SK-N-SH treated with all-trans-retinoic acid at 6 μM for 48 hours (cell line): Measurements from ENCODE around the gene NOC4L.

Experiments
- ATAC-seq: fragments of 200-7000 bp; cut with Tn5 transposase; 3 replicates; pipeline ENCODE4 v1.9.1; 2020; ENCODE audit warnings: mild to moderate bottlenecking, moderate library complexity
- ARNTL ChIP-seq: fragments of 450-650 bp; formaldehyde crosslinking; IDR thresholded peaks from 2 replicates; pipeline ENCODE4 v1.5.0; 2020; ENCODE audit warnings: low read depth, mild to moderate bottlenecking, moderate library complexity, borderline replicate concordance
- BACH2 ChIP-seq: fragments of 250-450 bp; sonication (Bioruptor Pico); IDR thresholded peaks from 2 replicates; pipeline ENCODE4 v1.9.0; 2021; ENCODE audit warnings: mild to moderate bottlenecking, borderline replicate concordance
- CSDC2 ChIP-seq: fragments of 250-450 bp; sonication (Bioruptor Pico); IDR thresholded peaks from 2 replicates; pipeline ENCODE4 v1.5.0; 2020; ENCODE audit warnings: mild to moderate bottlenecking, moderate library complexity
- ESRRG ChIP-seq: fragments of 250-450 bp; sonication (Bioruptor Pico); IDR thresholded peaks from 2 replicates; pipeline ENCODE4 v1.6.1; 2021; ENCODE audit warnings: mild to moderate bottlenecking
- GLIS3 ChIP-seq: fragments of 250-450 bp; sonication (Bioruptor Pico); IDR thresholded peaks from 2 replicates; pipeline ENCODE4 v1.5.0; 2020; ENCODE audit warnings: mild to moderate bottlenecking, moderate library complexity
- ISL1 ChIP-seq: fragments of 250-450 bp; sonication (Bioruptor Pico); IDR thresholded peaks from 2 replicates; pipeline ENCODE4 v2.1.2; 2022; ENCODE audit warnings: mild to moderate bottlenecking, moderate library complexity
- OSR1 ChIP-seq: fragments of 250-450 bp; sonication (Bioruptor Pico); IDR thresholded peaks from 2 replicates; pipeline ENCODE4 v1.8.0; 2022; ENCODE audit warnings: moderate library complexity, mild to moderate bottlenecking, inconsistent platforms
- PPARA ChIP-seq: fragments of 250-450 bp; sonication (Bioruptor Pico); IDR thresholded peaks from 2 replicates; pipeline ENCODE4 v1.5.0; 2020; ENCODE audit warnings: mild to moderate bottlenecking, borderline replicate concordance
- RARB ChIP-seq: fragments of 250-450 bp; sonication (Bioruptor Pico); IDR thresholded peaks from 2 replicates; pipeline ENCODE4 v1.8.0; 2021; ENCODE audit warnings: mild to moderate bottlenecking, moderate library complexity
- SNAI2 ChIP-seq: fragments of 250-450 bp; sonication (Bioruptor Pico); IDR thresholded peaks from 2 replicates; pipeline ENCODE4 v1.5.0; 2020; ENCODE audit warnings: mild to moderate bottlenecking, moderate library complexity
- TCF4 ChIP-seq: fragments of 250-450 bp; sonication (Bioruptor Pico); IDR thresholded peaks from 2 replicates; pipeline ENCODE4 v1.8.0; 2021; ENCODE audit warnings: mild to moderate bottlenecking, moderate library complexity, borderline replicate concordance
- ZC3H10 ChIP-seq: fragments of 250-450 bp; sonication (Bioruptor Pico); IDR thresholded peaks from 2 replicates; pipeline ENCODE4 v1.5.1; 2021; ENCODE audit warnings: mild to moderate bottlenecking, moderate library complexity
- ZFP3 ChIP-seq: fragments of 250-450 bp; sonication (Bioruptor Pico); IDR thresholded peaks from 2 replicates; pipeline ENCODE4 v1.5.0; 2020; ENCODE audit warnings: mild to moderate bottlenecking, moderate library complexity
- ZFP30 ChIP-seq: fragments of 450-650 bp; formaldehyde crosslinking; IDR thresholded peaks from 2 replicates; pipeline ENCODE4 v1.5.0; 2022; ENCODE audit warnings: mild to moderate bottlenecking, moderate library complexity
- ZNF565 ChIP-seq: fragments of 450-650 bp; formaldehyde crosslinking; conservative IDR thresholded peaks from 2 replicates; pipeline ENCODE4 v1.5.0; 2020; ENCODE audit warnings: low read depth, mild to moderate bottlenecking, moderate library complexity
- ZNF70 ChIP-seq: fragments of 450-650 bp; formaldehyde crosslinking; IDR thresholded peaks from 2 replicates; pipeline ENCODE4 v1.5.0; 2020; ENCODE audit warnings: mild to moderate bottlenecking, moderate library complexity
- ZNF8 ChIP-seq: fragments of 450-650 bp; formaldehyde crosslinking; IDR thresholded peaks from 2 replicates; pipeline ENCODE4 v1.5.0; 2020; ENCODE audit warnings: mild to moderate bottlenecking, moderate library complexity
- TF ChIP-seq, protein P1 (sequence below): fragments of 250-450 bp; sonication (Bioruptor Pico); IDR thresholded peaks from 2 replicates; pipeline ENCODE4 v1.5.1; 2021; ENCODE audit warnings: mild to moderate bottlenecking, moderate library complexity
- TF ChIP-seq, protein P2 (sequence below): fragments of 250-450 bp; sonication (Bioruptor Pico); IDR thresholded peaks from 2 replicates; pipeline ENCODE4 v1.8.0; 2021; ENCODE audit warnings: low read depth, mild to moderate bottlenecking, moderate library complexity, borderline replicate concordance
- TF ChIP-seq, protein P3 (sequence below): fragments of 250-450 bp; sonication (Bioruptor Pico); IDR thresholded peaks from 2 replicates; pipeline ENCODE4 v1.5.0; 2020; ENCODE audit warnings: mild to moderate bottlenecking, moderate library complexity
- TF ChIP-seq, protein P4 (sequence below): fragments of 250-450 bp; sonication (Bioruptor Pico); IDR thresholded peaks from 2 replicates; pipeline ENCODE4 v1.5.1; 2020; ENCODE audit warnings: low read depth, mild to moderate bottlenecking, moderate library complexity
- TF ChIP-seq, protein P5 (sequence below): fragments of 250-450 bp; sonication (Bioruptor Pico); IDR thresholded peaks from 2 replicates; pipeline ENCODE4 v1.8.0; 2020; ENCODE audit warnings: mild to moderate bottlenecking, moderate library complexity, borderline replicate concordance

The NOC4L gene

DNA sequence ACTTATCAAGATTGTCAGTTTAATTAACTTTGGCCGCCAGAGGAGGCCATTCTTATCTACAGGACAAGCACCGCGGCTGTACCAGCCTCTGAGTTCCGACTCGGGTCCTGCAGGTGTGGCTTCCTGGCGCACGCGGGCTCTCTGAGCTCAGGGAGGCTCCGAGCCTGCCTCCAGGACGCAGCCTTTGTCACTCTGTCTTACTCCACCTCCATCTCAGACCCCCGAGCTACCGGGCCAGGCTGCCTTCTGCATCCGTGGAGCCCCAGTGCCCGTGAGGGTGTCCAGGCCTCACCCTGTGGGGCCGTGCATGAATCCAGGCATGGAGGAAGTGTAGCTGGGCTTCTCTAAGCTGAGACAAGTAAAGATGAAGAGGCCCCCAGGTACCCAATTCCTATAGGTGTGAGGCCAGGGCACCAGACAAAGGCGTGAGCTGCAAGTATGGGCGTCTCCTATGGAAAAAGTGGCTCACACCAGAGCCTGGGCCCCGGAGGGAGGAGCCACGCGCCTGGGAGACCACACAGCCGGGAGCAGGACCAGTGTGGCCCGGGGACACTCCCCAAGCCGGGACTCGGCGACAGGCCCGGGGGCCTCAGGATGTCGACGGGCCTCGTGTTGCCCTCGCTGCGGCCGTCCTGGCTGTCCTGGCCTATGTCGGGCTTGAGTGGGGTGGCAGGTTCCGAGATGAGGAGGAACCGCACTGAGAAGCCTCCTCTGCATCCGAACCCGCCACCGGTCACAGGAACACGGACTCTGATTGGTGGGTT is 42.8 kb downstream of the NOC4L start:
- TF ChIP-seq RARB (CRISPR knock-in tag) (no peak), ZFP3 (CRISPR knock-in tag) (no peak), PPARA (CRISPR knock-in tag) (no peak), TCF4 (CRISPR knock-in tag) (no peak), ZNF8 (CRISPR knock-in tag) (no peak), CSDC2 (no peak), BACH2 (CRISPR knock-in tag) (no peak), ISL1 (CRISPR knock-in tag) (no peak), SNAI2 (CRISPR knock-in tag) (no peak)
- TF ChIP-seq, protein P1, sequence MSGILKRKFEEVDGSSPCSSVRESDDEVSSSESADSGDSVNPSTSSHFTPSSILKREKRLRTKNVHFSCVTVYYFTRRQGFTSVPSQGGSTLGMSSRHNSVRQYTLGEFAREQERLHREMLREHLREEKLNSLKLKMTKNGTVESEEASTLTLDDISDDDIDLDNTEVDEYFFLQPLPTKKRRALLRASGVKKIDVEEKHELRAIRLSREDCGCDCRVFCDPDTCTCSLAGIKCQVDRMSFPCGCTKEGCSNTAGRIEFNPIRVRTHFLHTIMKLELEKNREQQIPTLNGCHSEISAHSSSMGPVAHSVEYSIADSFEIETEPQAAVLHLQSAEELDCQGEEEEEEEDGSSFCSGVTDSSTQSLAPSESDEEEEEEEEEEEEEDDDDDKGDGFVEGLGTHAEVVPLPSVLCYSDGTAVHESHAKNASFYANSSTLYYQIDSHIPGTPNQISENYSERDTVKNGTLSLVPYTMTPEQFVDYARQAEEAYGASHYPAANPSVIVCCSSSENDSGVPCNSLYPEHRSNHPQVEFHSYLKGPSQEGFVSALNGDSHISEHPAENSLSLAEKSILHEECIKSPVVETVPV (CRISPR knock-in tag), result no peak
- ATAC-seq, result no peak

DNA sequence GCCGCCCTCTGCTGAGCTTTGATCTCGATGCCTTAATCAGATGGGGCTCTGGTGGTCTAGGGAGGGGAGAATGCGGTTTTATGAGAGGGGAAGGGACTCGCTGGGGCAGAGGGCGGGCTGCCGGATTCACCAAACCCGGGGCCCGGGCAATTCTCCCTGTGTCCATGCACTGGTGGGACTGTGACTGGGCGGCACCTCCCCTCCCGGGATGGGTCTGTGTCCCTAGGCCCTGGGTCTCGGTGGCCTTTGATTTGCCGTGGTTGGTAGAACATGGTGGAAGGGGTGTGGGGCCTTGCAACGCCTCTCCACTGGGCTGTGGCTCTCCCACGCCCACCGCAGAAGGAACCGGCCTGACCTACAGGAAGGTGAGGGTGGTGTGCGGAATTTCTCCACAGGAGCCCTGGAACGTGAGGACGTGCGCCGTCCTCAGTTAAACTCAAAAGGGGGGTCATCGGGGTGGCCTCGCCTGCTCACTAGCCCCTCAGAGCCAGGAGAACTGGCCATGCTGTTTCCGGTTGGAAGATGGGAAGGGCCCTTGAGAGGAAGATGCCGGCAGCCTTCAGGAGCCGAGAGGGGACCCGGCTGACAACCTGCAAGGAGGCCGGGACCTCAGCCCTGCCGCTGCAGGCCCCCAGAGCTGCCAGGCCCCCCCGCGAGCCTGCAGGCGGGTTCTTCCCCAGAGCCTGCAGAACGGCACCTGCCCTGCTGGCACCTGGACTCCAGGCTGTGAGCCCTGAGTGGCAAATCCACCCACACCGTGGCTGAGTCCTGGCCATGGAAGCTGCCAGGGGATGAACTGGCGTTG is 43.6 kb downstream of the NOC4L start:
- TF ChIP-seq ZNF565 (no peak), BACH2 (CRISPR knock-in tag) (no peak), SNAI2 (CRISPR knock-in tag) (no peak), ARNTL (no peak), TCF4 (CRISPR knock-in tag) (no peak), ESRRG (CRISPR knock-in tag) (no peak), ZC3H10 (no peak), ZNF70 (no peak), PPARA (CRISPR knock-in tag) (no peak), ISL1 (CRISPR knock-in tag) (no peak), ZFP30 (no peak), GLIS3 (no peak), ZFP3 (CRISPR knock-in tag) (no peak), CSDC2 (no peak), ZNF8 (CRISPR knock-in tag) (no peak)
- TF ChIP-seq, protein P2, sequence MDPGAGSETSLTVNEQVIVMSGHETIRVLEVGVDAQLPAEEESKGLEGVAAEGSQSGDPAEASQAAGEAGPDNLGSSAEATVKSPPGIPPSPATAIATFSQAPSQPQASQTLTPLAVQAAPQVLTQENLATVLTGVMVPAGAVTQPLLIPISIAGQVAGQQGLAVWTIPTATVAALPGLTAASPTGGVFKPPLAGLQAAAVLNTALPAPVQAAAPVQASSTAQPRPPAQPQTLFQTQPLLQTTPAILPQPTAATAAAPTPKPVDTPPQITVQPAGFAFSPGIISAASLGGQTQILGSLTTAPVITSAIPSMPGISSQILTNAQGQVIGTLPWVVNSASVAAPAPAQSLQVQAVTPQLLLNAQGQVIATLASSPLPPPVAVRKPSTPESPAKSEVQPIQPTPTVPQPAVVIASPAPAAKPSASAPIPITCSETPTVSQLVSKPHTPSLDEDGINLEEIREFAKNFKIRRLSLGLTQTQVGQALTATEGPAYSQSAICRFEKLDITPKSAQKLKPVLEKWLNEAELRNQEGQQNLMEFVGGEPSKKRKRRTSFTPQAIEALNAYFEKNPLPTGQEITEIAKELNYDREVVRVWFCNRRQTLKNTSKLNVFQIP, result no peak
- TF ChIP-seq, protein P3, sequence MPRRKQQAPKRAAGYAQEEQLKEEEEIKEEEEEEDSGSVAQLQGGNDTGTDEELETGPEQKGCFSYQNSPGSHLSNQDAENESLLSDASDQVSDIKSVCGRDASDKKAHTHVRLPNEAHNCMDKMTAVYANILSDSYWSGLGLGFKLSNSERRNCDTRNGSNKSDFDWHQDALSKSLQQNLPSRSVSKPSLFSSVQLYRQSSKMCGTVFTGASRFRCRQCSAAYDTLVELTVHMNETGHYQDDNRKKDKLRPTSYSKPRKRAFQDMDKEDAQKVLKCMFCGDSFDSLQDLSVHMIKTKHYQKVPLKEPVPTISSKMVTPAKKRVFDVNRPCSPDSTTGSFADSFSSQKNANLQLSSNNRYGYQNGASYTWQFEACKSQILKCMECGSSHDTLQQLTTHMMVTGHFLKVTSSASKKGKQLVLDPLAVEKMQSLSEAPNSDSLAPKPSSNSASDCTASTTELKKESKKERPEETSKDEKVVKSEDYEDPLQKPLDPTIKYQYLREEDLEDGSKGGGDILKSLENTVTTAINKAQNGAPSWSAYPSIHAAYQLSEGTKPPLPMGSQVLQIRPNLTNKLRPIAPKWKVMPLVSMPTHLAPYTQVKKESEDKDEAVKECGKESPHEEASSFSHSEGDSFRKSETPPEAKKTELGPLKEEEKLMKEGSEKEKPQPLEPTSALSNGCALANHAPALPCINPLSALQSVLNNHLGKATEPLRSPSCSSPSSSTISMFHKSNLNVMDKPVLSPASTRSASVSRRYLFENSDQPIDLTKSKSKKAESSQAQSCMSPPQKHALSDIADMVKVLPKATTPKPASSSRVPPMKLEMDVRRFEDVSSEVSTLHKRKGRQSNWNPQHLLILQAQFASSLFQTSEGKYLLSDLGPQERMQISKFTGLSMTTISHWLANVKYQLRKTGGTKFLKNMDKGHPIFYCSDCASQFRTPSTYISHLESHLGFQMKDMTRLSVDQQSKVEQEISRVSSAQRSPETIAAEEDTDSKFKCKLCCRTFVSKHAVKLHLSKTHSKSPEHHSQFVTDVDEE (CRISPR knock-in tag), result no peak
- TF ChIP-seq, protein P1 (CRISPR knock-in tag), result no peak
- TF ChIP-seq, all 23 proteins: peak for 0
- ATAC-seq, result no peak

DNA sequence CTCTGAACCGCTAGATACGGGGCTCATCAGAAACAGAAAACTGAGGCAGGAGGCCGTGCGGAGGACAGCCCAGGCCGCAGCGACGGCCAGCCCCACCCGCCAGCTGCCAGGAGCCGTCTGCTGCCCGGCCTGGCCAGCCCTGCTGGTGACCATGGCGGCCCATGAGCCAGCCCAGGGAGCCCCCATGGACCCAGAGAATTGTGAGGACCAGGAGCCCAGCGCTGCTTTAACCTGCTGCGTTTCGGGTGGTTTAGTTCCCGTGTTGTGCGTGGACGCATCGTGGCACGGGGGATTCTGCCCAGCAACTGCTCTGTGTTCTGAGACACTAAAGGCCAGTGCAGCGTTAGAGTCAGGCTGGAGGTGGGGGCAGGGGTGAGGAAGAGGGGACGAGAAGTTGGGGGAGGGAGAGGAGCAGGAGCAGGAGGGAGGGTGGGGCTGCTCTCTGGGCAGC is 44.2 kb downstream of the NOC4L start:
- TF ChIP-seq RARB (CRISPR knock-in tag) (no peak), ZFP30 (no peak), ISL1 (CRISPR knock-in tag) (no peak), OSR1 (CRISPR knock-in tag) (no peak)
- TF ChIP-seq, protein P4, sequence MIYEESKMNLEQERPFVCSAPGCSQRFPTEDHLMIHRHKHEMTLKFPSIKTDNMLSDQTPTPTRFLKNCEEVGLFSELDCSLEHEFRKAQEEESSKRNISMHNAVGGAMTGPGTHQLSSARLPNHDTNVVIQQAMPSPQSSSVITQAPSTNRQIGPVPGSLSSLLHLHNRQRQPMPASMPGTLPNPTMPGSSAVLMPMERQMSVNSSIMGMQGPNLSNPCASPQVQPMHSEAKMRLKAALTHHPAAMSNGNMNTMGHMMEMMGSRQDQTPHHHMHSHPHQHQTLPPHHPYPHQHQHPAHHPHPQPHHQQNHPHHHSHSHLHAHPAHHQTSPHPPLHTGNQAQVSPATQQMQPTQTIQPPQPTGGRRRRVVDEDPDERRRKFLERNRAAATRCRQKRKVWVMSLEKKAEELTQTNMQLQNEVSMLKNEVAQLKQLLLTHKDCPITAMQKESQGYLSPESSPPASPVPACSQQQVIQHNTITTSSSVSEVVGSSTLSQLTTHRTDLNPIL, result no peak
- TF ChIP-seq, protein P5, sequence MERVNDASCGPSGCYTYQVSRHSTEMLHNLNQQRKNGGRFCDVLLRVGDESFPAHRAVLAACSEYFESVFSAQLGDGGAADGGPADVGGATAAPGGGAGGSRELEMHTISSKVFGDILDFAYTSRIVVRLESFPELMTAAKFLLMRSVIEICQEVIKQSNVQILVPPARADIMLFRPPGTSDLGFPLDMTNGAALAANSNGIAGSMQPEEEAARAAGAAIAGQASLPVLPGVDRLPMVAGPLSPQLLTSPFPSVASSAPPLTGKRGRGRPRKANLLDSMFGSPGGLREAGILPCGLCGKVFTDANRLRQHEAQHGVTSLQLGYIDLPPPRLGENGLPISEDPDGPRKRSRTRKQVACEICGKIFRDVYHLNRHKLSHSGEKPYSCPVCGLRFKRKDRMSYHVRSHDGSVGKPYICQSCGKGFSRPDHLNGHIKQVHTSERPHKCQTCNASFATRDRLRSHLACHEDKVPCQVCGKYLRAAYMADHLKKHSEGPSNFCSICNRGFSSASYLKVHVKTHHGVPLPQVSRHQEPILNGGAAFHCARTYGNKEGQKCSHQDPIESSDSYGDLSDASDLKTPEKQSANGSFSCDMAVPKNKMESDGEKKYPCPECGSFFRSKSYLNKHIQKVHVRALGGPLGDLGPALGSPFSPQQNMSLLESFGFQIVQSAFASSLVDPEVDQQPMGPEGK (CRISPR knock-in tag), result no peak
- ATAC-seq, result peak; percentile 10
